Type B pancreatic cell (in vitro differentiated cells): Measurements from ENCODE around the gene CCNY. TPM values are rescaled to one million over a fixed set of nuclear protein-coding genes. Genes with fewer than 3 reads are reported as not detected.
"Not testable (repeated sequence)": the region's sequence is repeated elsewhere in the genome, so short reads cannot be mapped to it uniquely, and the experiment has no call there.

Experiments
- DNase-seq: peaks from one replicate; pipeline ENCODE4 v3.0.0; 2021; ENCODE audit warnings: mixed read lengths; ENCODE audit not compliant: unreplicated experiment; ENCODE audit errors: extremely low spot score
- H3K27ac Mint-ChIP-seq: 2 replicates; pipeline ENCODE4 v1.8.0; 2021; ENCODE audit warnings: mild to moderate bottlenecking, mixed read lengths
- H3K27me3 Mint-ChIP-seq: 2 replicates; pipeline ENCODE4 v1.8.0; 2021; ENCODE audit warnings: mixed read lengths
- H3K36me3 Mint-ChIP-seq: 2 replicates; pipeline ENCODE4 v1.8.0; 2021; ENCODE audit warnings: mixed read lengths
- H3K4me1 Mint-ChIP-seq: one replicate; pipeline ENCODE4 v1.8.0; 2021; ENCODE audit warnings: mixed read lengths; ENCODE audit not compliant: unreplicated experiment
- H3K4me3 Mint-ChIP-seq: 2 replicates; pipeline ENCODE4 v1.8.0; 2021; ENCODE audit warnings: mild to moderate bottlenecking, mixed read lengths
- H3K9me3 Mint-ChIP-seq: 2 replicates; pipeline ENCODE4 v1.8.0; 2021; ENCODE audit warnings: mixed read lengths
- CTCF ChIP-seq: fragments of 200-600 bp; sonication (generic); conservative IDR thresholded peaks from 2 replicates; pipeline ENCODE4 v1.5.0; 2021; ENCODE audit warnings: antibody characterized with exemption, mild to moderate bottlenecking
- total RNA-seq: library from RNA; stranded (reverse); gene quantifications from 2 replicates; pipeline ENCODE4 v1.2.1, GENCODE V29; 2021; ENCODE audit warnings: low replicate concordance

The CCNY gene
- total RNA-seq, 1 donor from 2014 or later: 74.6 TPM

- no peak overlapping the region for H3K4me3 Mint-ChIP-seq
- H3K27me3 Mint-ChIP-seq: peaks cover 8% of the 10 kb centered on the region
- no peaks in the 10 kb centered on the region for H3K36me3 Mint-ChIP-seq
- H3K9me3 Mint-ChIP-seq: no peaks in the 10 kb centered on the region
- no peak for DNase-seq
- H3K4me1 Mint-ChIP-seq: peaks cover 23% of the 10 kb centered on the region
- no peak overlapping the region for H3K27ac Mint-ChIP-seq
- no peak for TF ChIP-seq CTCF
These were observed 31.7 kb upstream of the CCNY start for GRCh38 chr10:35304649-35305048.

GRCh38 chr10:35306852-35307251, 29.5 kb upstream of the CCNY start:
- DNase-seq: peak; percentile 74
- no peak for TF ChIP-seq CTCF
- peaks cover 8% of the 10 kb centered on the region for H3K27me3 Mint-ChIP-seq
- H3K4me3 Mint-ChIP-seq: peak overlapping the region; percentile 62
- peaks cover 19% of the 10 kb centered on the region for H3K4me1 Mint-ChIP-seq
- no peaks in the 10 kb centered on the region for H3K9me3 Mint-ChIP-seq
- no peaks in the 10 kb centered on the region for H3K36me3 Mint-ChIP-seq
- H3K27ac Mint-ChIP-seq: peak overlapping the region; percentile 97

- Mint-ChIP-seq H3K9me3 (no peaks in the 10 kb centered on the region), H3K27me3 (peaks cover 8% of the 10 kb centered on the region), H3K27ac (peak overlapping the region; percentile 97)
These were observed 29.0 kb upstream of the CCNY start for GRCh38 chr10:35307297-35307696.

GRCh38 chr10:35308809-35309208, 27.5 kb upstream of the CCNY start:
- no peak overlapping the region for H3K4me3 Mint-ChIP-seq
- H3K27ac Mint-ChIP-seq: peak overlapping the region; percentile 16
- no peak for TF ChIP-seq CTCF
- peaks cover 19% of the 10 kb centered on the region for H3K4me1 Mint-ChIP-seq
- no peak for DNase-seq
- H3K9me3 Mint-ChIP-seq: no peaks in the 10 kb centered on the region
- H3K36me3 Mint-ChIP-seq: peaks cover 4% of the 10 kb centered on the region
- peaks cover 8% of the 10 kb centered on the region for H3K27me3 Mint-ChIP-seq

More at GRCh38 chr10:35307297-35307696, 29.0 kb upstream of the CCNY start:
- no peak for TF ChIP-seq CTCF
- Mint-ChIP-seq H3K4me3 (peak overlapping the region; percentile 62), H3K36me3 (no peaks in the 10 kb centered on the region), H3K4me1 (peaks cover 19% of the 10 kb centered on the region)
- no peak for DNase-seq

- not testable (repeated sequence) for H3K9me3 Mint-ChIP-seq, DNase-seq, H3K27me3 Mint-ChIP-seq
These were observed 22.2 kb upstream of the CCNY start for GRCh38 chr10:35314142-35314541.

GRCh38 chr10:35315235-35315634, 21.1 kb upstream of the CCNY start:
- H3K27me3 Mint-ChIP-seq, H3K27ac Mint-ChIP-seq, H3K4me3 Mint-ChIP-seq, H3K4me1 Mint-ChIP-seq, DNase-seq, H3K9me3 Mint-ChIP-seq: not testable (repeated sequence)
- peaks cover 23% of the 10 kb centered on the region for H3K36me3 Mint-ChIP-seq

More at GRCh38 chr10:35314142-35314541, 22.2 kb upstream of the CCNY start:
- not testable (repeated sequence) for H3K4me3 Mint-ChIP-seq, H3K4me1 Mint-ChIP-seq, H3K27ac Mint-ChIP-seq
- peaks cover 23% of the 10 kb centered on the region for H3K36me3 Mint-ChIP-seq
